NCI-H524 treated with DMSO at 0.1 percent for 48 hours (cell line): Measurements from ENCODE around the gene SIGLECL1.

Source experiments
- DNase-seq: peaks from one replicate; lab custom pipeline; 2025; lab: John Stamatoyannopoulos, UW

SIGLECL1 gene

GRCh38 chr19:51252306-51253079, 1.6 kb downstream of the SIGLECL1 start:
- no peak for DNase-seq

GRCh38 chr19:51253088-51253806, 2.4 kb downstream of the SIGLECL1 start:
- DNase-seq, result no peak

- DNase-seq, result no peak
Measured at GRCh38 chr19:51256155-51256625, 5.3 kb downstream of the SIGLECL1 start.

- DNase-seq, result no peak
Measured at GRCh38 chr19:51257471-51257870, 6.6 kb downstream of the SIGLECL1 start.

- no peak for DNase-seq
Measured at GRCh38 chr19:51258165-51259160, 7.6 kb downstream of the SIGLECL1 start.

- DNase-seq, result no peak
Measured at GRCh38 chr19:51259348-51260245, 8.7 kb downstream of the SIGLECL1 start.

- no peak for DNase-seq
Measured at GRCh38 chr19:51263808-51264207, 12.9 kb downstream of the SIGLECL1 start.

- DNase-seq, result no peak
Measured at GRCh38 chr19:51271067-51271466, 20.2 kb downstream of the SIGLECL1 start.

- DNase-seq, result no peak
Measured at GRCh38 chr19:51272183-51272810, 21.4 kb downstream of the SIGLECL1 start.

GRCh38 chr19:51274049-51274770, 23.3 kb downstream of the SIGLECL1 start:
- no peak for DNase-seq

- no peak for DNase-seq
Measured at GRCh38 chr19:51277112-51277511, 26.2 kb downstream of the SIGLECL1 start.

GRCh38 chr19:51282335-51282734, 31.5 kb downstream of the SIGLECL1 start:
- no peak for DNase-seq

GRCh38 chr19:51285682-51286081, 34.8 kb downstream of the SIGLECL1 start:
- DNase-seq, result no peak

- DNase-seq, result no peak
Measured at GRCh38 chr19:51289635-51290034, 38.8 kb downstream of the SIGLECL1 start.

GRCh38 chr19:51292971-51293370, 42.1 kb downstream of the SIGLECL1 start:
- no peak for DNase-seq

GRCh38 chr19:51293571-51294210, 42.8 kb downstream of the SIGLECL1 start:
- no peak for DNase-seq

GRCh38 chr19:51294211-51294976, 43.5 kb downstream of the SIGLECL1 start:
- DNase-seq, result no peak

- DNase-seq, result no peak
Measured at GRCh38 chr19:51294977-51295375, 44.1 kb downstream of the SIGLECL1 start.
